SK-N-SH treated with all-trans-retinoic acid at 6 μM for 48 hours (cell line): ENCODE measurements around the gene ARL11.

Experiments
- ATAC-seq: fragments of 200-7000 bp; cut with Tn5 transposase; 3 replicates; pipeline ENCODE4 v1.9.1; 2020; ENCODE audit warnings: mild to moderate bottlenecking, moderate library complexity
- BACH2 ChIP-seq: fragments of 250-450 bp; sonication (Bioruptor Pico); IDR thresholded peaks from 2 replicates; pipeline ENCODE4 v1.9.0; 2021; ENCODE audit warnings: mild to moderate bottlenecking, borderline replicate concordance
- CSDC2 ChIP-seq: fragments of 250-450 bp; sonication (Bioruptor Pico); IDR thresholded peaks from 2 replicates; pipeline ENCODE4 v1.5.0; 2020; ENCODE audit warnings: mild to moderate bottlenecking, moderate library complexity
- CSRNP3 ChIP-seq: fragments of 250-450 bp; sonication (Bioruptor Pico); IDR thresholded peaks from 2 replicates; pipeline ENCODE4 v1.5.1; 2021; ENCODE audit warnings: mild to moderate bottlenecking, moderate library complexity
- ESRRG ChIP-seq: fragments of 250-450 bp; sonication (Bioruptor Pico); IDR thresholded peaks from 2 replicates; pipeline ENCODE4 v1.6.1; 2021; ENCODE audit warnings: mild to moderate bottlenecking
- ISL1 ChIP-seq: fragments of 250-450 bp; sonication (Bioruptor Pico); IDR thresholded peaks from 2 replicates; pipeline ENCODE4 v2.1.2; 2022; ENCODE audit warnings: mild to moderate bottlenecking, moderate library complexity
- OSR1 ChIP-seq: fragments of 250-450 bp; sonication (Bioruptor Pico); IDR thresholded peaks from 2 replicates; pipeline ENCODE4 v1.8.0; 2022; ENCODE audit warnings: moderate library complexity, mild to moderate bottlenecking, inconsistent platforms
- POU6F1 ChIP-seq: fragments of 250-450 bp; sonication (Bioruptor Pico); IDR thresholded peaks from 2 replicates; pipeline ENCODE4 v1.8.0; 2021; ENCODE audit warnings: low read depth, mild to moderate bottlenecking, moderate library complexity, borderline replicate concordance
- PPARA ChIP-seq: fragments of 250-450 bp; sonication (Bioruptor Pico); IDR thresholded peaks from 2 replicates; pipeline ENCODE4 v1.5.0; 2020; ENCODE audit warnings: mild to moderate bottlenecking, borderline replicate concordance
- SNAI2 ChIP-seq: fragments of 250-450 bp; sonication (Bioruptor Pico); IDR thresholded peaks from 2 replicates; pipeline ENCODE4 v1.5.0; 2020; ENCODE audit warnings: mild to moderate bottlenecking, moderate library complexity
- TCF4 ChIP-seq: fragments of 250-450 bp; sonication (Bioruptor Pico); IDR thresholded peaks from 2 replicates; pipeline ENCODE4 v1.8.0; 2021; ENCODE audit warnings: mild to moderate bottlenecking, moderate library complexity, borderline replicate concordance
- TSHZ2 ChIP-seq: fragments of 250-450 bp; sonication (Bioruptor Pico); IDR thresholded peaks from 2 replicates; pipeline ENCODE4 v1.5.0; 2020; ENCODE audit warnings: mild to moderate bottlenecking, moderate library complexity
- ZC3H10 ChIP-seq: fragments of 250-450 bp; sonication (Bioruptor Pico); IDR thresholded peaks from 2 replicates; pipeline ENCODE4 v1.5.1; 2021; ENCODE audit warnings: mild to moderate bottlenecking, moderate library complexity
- ZFP3 ChIP-seq: fragments of 250-450 bp; sonication (Bioruptor Pico); IDR thresholded peaks from 2 replicates; pipeline ENCODE4 v1.5.0; 2020; ENCODE audit warnings: mild to moderate bottlenecking, moderate library complexity
- ZFP30 ChIP-seq: fragments of 450-650 bp; formaldehyde crosslinking; IDR thresholded peaks from 2 replicates; pipeline ENCODE4 v1.5.0; 2022; ENCODE audit warnings: mild to moderate bottlenecking, moderate library complexity
- ZNF8 ChIP-seq: fragments of 450-650 bp; formaldehyde crosslinking; IDR thresholded peaks from 2 replicates; pipeline ENCODE4 v1.5.0; 2020; ENCODE audit warnings: mild to moderate bottlenecking, moderate library complexity
- TF ChIP-seq, protein P1 (sequence below): fragments of 250-450 bp; sonication (Bioruptor Pico); IDR thresholded peaks from 2 replicates; pipeline ENCODE4 v1.8.0; 2020; ENCODE audit warnings: mild to moderate bottlenecking, moderate library complexity, borderline replicate concordance

Gene ARL11

GRCh38 chr13:49580980-49581680, 47.2 kb upstream of the ARL11 start:
- TF ChIP-seq CSRNP3 (CRISPR knock-in tag) (no peak), POU6F1 (no peak), PPARA (CRISPR knock-in tag) (no peak)
- ATAC-seq: no peak

- TF ChIP-seq TSHZ2 (CRISPR knock-in tag) (no peak), ESRRG (CRISPR knock-in tag) (no peak), ISL1 (no peak)
- TF ChIP-seq, all 23 proteins: peak for 0
- peak; percentile 44 for ATAC-seq
Observed at GRCh38 chr13:49584771-49585182, 43.5 kb upstream of the ARL11 start.

- TF ChIP-seq ZC3H10: no peak
- no peak; the same call in 1 of the 2 replicates for TF ChIP-seq ZFP3
- no peak for TF ChIP-seq BACH2
- 0 out of 2 replicates have a peak, but pooled peaks have one; percentile 18 for TF ChIP-seq TSHZ2 (CRISPR knock-in tag)
- peak; percentile 97 for ATAC-seq
Observed at GRCh38 chr13:49585220-49586157, 42.8 kb upstream of the ARL11 start, which contains the start of gene RCBTB1. Gene RCBTB1 (minus strand): TSS chr13:49585558. CDS start chr13:49567279, 18,279 bp downstream.

GRCh38 chr13:49586717-49587116, 41.6 kb upstream of the ARL11 start:
- TF ChIP-seq OSR1 (CRISPR knock-in tag) (no peak), POU6F1 (no peak), CSDC2 (CRISPR knock-in tag) (no peak), TCF4 (CRISPR knock-in tag) (no peak), ZNF8 (CRISPR knock-in tag) (no peak), ZFP30 (CRISPR knock-in tag) (no peak), PPARA (CRISPR knock-in tag) (no peak), SNAI2 (CRISPR knock-in tag) (no peak), CSRNP3 (CRISPR knock-in tag) (no peak)
- TF ChIP-seq, protein P1, sequence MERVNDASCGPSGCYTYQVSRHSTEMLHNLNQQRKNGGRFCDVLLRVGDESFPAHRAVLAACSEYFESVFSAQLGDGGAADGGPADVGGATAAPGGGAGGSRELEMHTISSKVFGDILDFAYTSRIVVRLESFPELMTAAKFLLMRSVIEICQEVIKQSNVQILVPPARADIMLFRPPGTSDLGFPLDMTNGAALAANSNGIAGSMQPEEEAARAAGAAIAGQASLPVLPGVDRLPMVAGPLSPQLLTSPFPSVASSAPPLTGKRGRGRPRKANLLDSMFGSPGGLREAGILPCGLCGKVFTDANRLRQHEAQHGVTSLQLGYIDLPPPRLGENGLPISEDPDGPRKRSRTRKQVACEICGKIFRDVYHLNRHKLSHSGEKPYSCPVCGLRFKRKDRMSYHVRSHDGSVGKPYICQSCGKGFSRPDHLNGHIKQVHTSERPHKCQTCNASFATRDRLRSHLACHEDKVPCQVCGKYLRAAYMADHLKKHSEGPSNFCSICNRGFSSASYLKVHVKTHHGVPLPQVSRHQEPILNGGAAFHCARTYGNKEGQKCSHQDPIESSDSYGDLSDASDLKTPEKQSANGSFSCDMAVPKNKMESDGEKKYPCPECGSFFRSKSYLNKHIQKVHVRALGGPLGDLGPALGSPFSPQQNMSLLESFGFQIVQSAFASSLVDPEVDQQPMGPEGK (CRISPR knock-in tag): no peak
- no peak for ATAC-seq
